K562 (cell line): ENCODE results near the gene TMEM89. TPM values are rescaled to one million over a fixed set of nuclear protein-coding genes. Genes with fewer than 3 reads are reported as not detected.
A peak's percentile ranks its signal among the peaks of the same experiment; 100 is the strongest.

Experiments used
- ATAC-seq: fragments of 200-7000 bp; cut with Tn5 transposase; 3 replicates; pipeline ENCODE4 v1.9.1; 2020; ENCODE audit warnings: moderate library complexity
- BruUV-seq: library from RNA; stranded (reverse); fragments of 400-500 nt; replicated peaks from 2 replicates; lab custom pipeline; 2021; lab: Mats Ljungman, UMichigan
- CTCF ChIA-PET: fragments of 300-600 bp; formaldehyde crosslinking; extraction: SDS; loops from one replicate; lab custom pipeline; 2021; ENCODE audit warnings: low intra/inter-chr PET ratio; lab: Yijun Ruan, JAX
- POLR2A ChIA-PET: fragments of 300-600, 350-650 bp; sonication (Branson Sonifier 250); formaldehyde crosslinking; extraction: SDS; loops from one replicate; lab custom pipeline; 2021; ENCODE audit warnings: antibody characterized with exemption, inconsistent platforms; lab: Yijun Ruan, JAX
- DNase-seq, 4 experiments: peaks; one replicate each; pipeline versions ENCODE4 v3.0.0 to v3.0.0-alpha.2; 2011 to 2018; ENCODE audit warnings: low spot score in 3 of 4, mixed read lengths in 3 of 4; ENCODE audit errors: extremely low read depth in 1 of 4
- FAIRE-seq: peaks from 2 replicates; lab custom pipeline; 2011; peaks lifted over from hg19 to GRCh38; lab: Jason Lieb, UNC
- H2AFZ ChIP-seq: 2 replicates; pipeline ENCODE4 v1.6.0; 2011; ENCODE audit warnings: low read depth, low read length, control low read depth, inconsistent platforms
- H3K27ac ChIP-seq: fragments of 200-600 bp; 3 replicates; pipeline ENCODE4 v1.8.0; 2011; ENCODE audit warnings: low read depth, mild to moderate bottlenecking, control low read depth, inconsistent platforms, low read length, moderate library complexity, mixed read lengths; ENCODE audit errors: extremely low read depth
- H3K27me3 ChIP-seq, 2 experiments: fragments of 300-600 bp in 1 of 2; 2 replicates in 1 of 2; 3 replicates in 1 of 2; pipeline versions ENCODE4 v1.6.0 to v1.8.0; 2011; ENCODE audit warnings: inconsistent platforms in 2 of 2, low read length in 2 of 2, mild to moderate bottlenecking in 1 of 2, mixed read lengths in 1 of 2, moderate library complexity in 1 of 2; ENCODE audit not compliant: control insufficient read depth in 2 of 2, insufficient read depth in 2 of 2
- H3K36me3 ChIP-seq: fragments of 300-600 bp; 3 replicates; pipeline ENCODE4 v1.8.0; 2011; ENCODE audit warnings: mild to moderate bottlenecking, low read length, inconsistent platforms; ENCODE audit not compliant: control insufficient read depth, insufficient read depth
- H3K4me1 ChIP-seq, 2 experiments: fragments of 200-600 bp in 1 of 2; replicated peaks in 1 of 2; 2 replicates in 1 of 2; 3 replicates in 1 of 2; pipeline versions ENCODE4 v1.5.1 to v1.8.0; 2011; ENCODE audit warnings: inconsistent platforms in 2 of 2, low read length in 2 of 2, mild to moderate bottlenecking in 1 of 2, mixed read lengths in 1 of 2, moderate library complexity in 1 of 2; ENCODE audit not compliant: control insufficient read depth in 2 of 2, insufficient read depth in 2 of 2
- H3K4me2 ChIP-seq: 2 replicates; pipeline ENCODE4 v1.6.1; 2011; ENCODE audit warnings: low read length, control low read depth, inconsistent platforms, mixed read lengths; ENCODE audit not compliant: insufficient read depth
- H3K4me3 ChIP-seq: fragments of 200-600 bp; sonication (generic), shearing (Covaris generic); 2 replicates; pipeline ENCODE4 v1.5.1; 2016; ENCODE audit warnings: control low read depth, inconsistent platforms
- H3K79me2 ChIP-seq: fragments of 200-600 bp; 3 replicates; pipeline ENCODE4 v1.8.0; 2011; ENCODE audit warnings: low read length, inconsistent platforms; ENCODE audit not compliant: control insufficient read depth, insufficient read depth
- H3K9ac ChIP-seq, 2 experiments: 2 replicates each; pipeline versions ENCODE4 v1.6.0 to v1.6.1; 2011; ENCODE audit warnings: low read depth in 2 of 2, low read length in 2 of 2, control low read depth in 1 of 2, inconsistent platforms in 1 of 2, mild to moderate bottlenecking in 1 of 2, mixed read lengths in 1 of 2; ENCODE audit not compliant: insufficient read depth in 1 of 2
- H3K9me1 ChIP-seq: one replicate; pipeline ENCODE4 v1.6.0; 2011; ENCODE audit warnings: inconsistent platforms, mild to moderate bottlenecking, low read length, moderate library complexity; ENCODE audit not compliant: control insufficient read depth, insufficient read depth
- H3K9me3 ChIP-seq: replicated peaks from 2 replicates; pipeline ENCODE4 v1.5.1; 2011; ENCODE audit warnings: low read depth, low read length, inconsistent platforms; ENCODE audit not compliant: control insufficient read depth, insufficient read depth
- H4K20me1 ChIP-seq: replicated peaks from 2 replicates; pipeline ENCODE4 v1.6.1; 2011; ENCODE audit warnings: low read length, inconsistent platforms, mixed read lengths; ENCODE audit not compliant: control insufficient read depth, insufficient read depth
- CBFB ChIP-seq: sonication (generic); formaldehyde crosslinking; IDR thresholded peaks from 2 replicates; pipeline ENCODE4 v1.4.0; 2020; ENCODE audit warnings: mild to moderate bottlenecking, missing genetic modification reagents
- CHAMP1 ChIP-seq: fragments of 450-650 bp; IDR thresholded peaks from 2 replicates; pipeline ENCODE4 v1.6.1; 2016; ENCODE audit warnings: mild to moderate bottlenecking
- SMAD1 ChIP-seq: fragments of 150-350 bp; IDR thresholded peaks from 2 replicates; pipeline ENCODE4 v1.6.1; 2014; ENCODE audit warnings: low read length, low read depth; ENCODE audit not compliant: partially characterized antibody
- WGBS: fragments of 100-300 bp; shearing (Covaris generic); methylation state at CpG from one replicate; pipeline ENCODE4 v1.1.6; 2016; ENCODE audit warnings: low coverage, mixed read lengths; ENCODE audit not compliant: insufficient coverage; ENCODE audit errors: missing lambda C conversion rate; 5-methylcytosine and 5-hydroxymethylcytosine counted together
- in situ Hi-C: fragments of 300-500 bp; cut with MboI; formaldehyde crosslinking; loops from 4 replicates; pipeline ENCODE4 v1.15.0; 2018; ENCODE audit warnings: inconsistent platforms, mixed read lengths
- intact Hi-C: fragments of 100-400 bp; cut with micrococcal nuclease; formaldehyde crosslinking; loops from 2 replicates; pipeline ENCODE4 v1.14.2; 2022
- polyA plus RNA-seq, 8 experiments: library from polyadenylated mRNA; depleted of rRNA in 4 of 8; stranded (reverse) in 5 of 8; unstranded in 3 of 8; fragments of >200 nt; fragmentation: Nextera tagmentation in 2 of 8; fragmentation: Illumina TruSeq in 1 of 8; extraction: Ambion mirVana in 2 of 8; extraction: Trizol in 1 of 8; gene quantifications; 2 replicates each; pipeline versions ENCODE4 v1.2.1 to v1.2.3, GENCODE V29; 2011 to 2014; ENCODE audit warnings: inconsistent platforms in 1 of 8, missing spikeins in 1 of 8
- total RNA-seq, 7 experiments: library from RNA; depleted of rRNA in 6 of 7; stranded (reverse); fragments of >200 nt in 6 of 7; fragmentation: Illumina TruSeq in 2 of 7; extraction: Trizol in 2 of 7; gene quantifications; 2 replicates each; pipeline versions ENCODE4 v1.2.1 to v1.2.3, GENCODE V29; 2011 to 2021; ENCODE audit warnings: low replicate concordance in 1 of 7
- TF ChIP-seq, protein P1 (sequence below): sonication (generic); formaldehyde crosslinking; IDR thresholded peaks from 2 replicates; pipeline ENCODE4 v1.8.0; 2022; ENCODE audit warnings: mild to moderate bottlenecking, missing genetic modification reagents

The TMEM89 gene
- total and polyA plus RNA-seq, 9 of the 15 experiments (the other 6 are each of a cell fraction or from before 2014, with no cell fraction given) = not detected

- ATAC-seq = no peak
- H3K27me3 ChIP-seq = peaks cover 0 to 15% of the 10 kb centered on the region in 2 experiments; a peak in 3 of 5 replicates
- no peaks in the 10 kb centered on the region for H3K9me1 ChIP-seq
- no peak overlapping the region for H3K27ac ChIP-seq
- H3K4me3 ChIP-seq = no peak overlapping the region
- H3K79me2 ChIP-seq = no peaks in the 10 kb centered on the region
- in situ Hi-C loops (no loop called here), intact Hi-C loops (no loop called here)
- DNase-seq = no peak
- BruUV-seq = no TSS peak
- H2AFZ ChIP-seq = no peak overlapping the region
- ChIA-PET POLR2A (interaction anchor here (0.6 kb wide), 1 partner anchor 14 kb away, joined by 3 read pairs; no protein-coding TSS in a partner anchor), CTCF (no interaction called here)
- peak overlapping the region in 1 of 2 experiments; percentile 43; a peak in 1 of 4 replicates for H3K9ac ChIP-seq
- no peaks in the 10 kb centered on the region for H3K9me3 ChIP-seq
- no peak for TF ChIP-seq CHAMP1
- no peak for FAIRE-seq
- no peak overlapping the region for H3K4me2 ChIP-seq
- H4K20me1 ChIP-seq = no peaks in the 10 kb centered on the region; the same call in 1 of the 2 replicates
- H3K4me1 ChIP-seq = peaks cover 0 to 4% of the 10 kb centered on the region in 2 experiments; a peak in 2 of 5 replicates
- no peaks in the 10 kb centered on the region for H3K36me3 ChIP-seq
- WGBS = 19% methylated on average over 7 of the region's 8 CpGs
Measured at GRCh38 chr3:48585411-48585810, 36.2 kb downstream of the TMEM89 start.

- DNase-seq (no peak), FAIRE-seq (no peak), ATAC-seq (no peak)
- intact Hi-C loops (no loop called here), in situ Hi-C loops (no loop called here)
- ChIA-PET CTCF (no interaction called here), POLR2A (interaction anchor here (0.6 kb wide), 1 partner anchor 14 kb away, joined by 3 read pairs; no protein-coding TSS in a partner anchor)
- no peak overlapping the region for H2AFZ ChIP-seq
- H3K9me1 ChIP-seq = no peaks in the 10 kb centered on the region
- peaks cover 0 to 4% of the 10 kb centered on the region in 2 experiments; a peak in 2 of 5 replicates for H3K4me1 ChIP-seq
- H3K27ac ChIP-seq = no peak overlapping the region
- H3K4me2 ChIP-seq = no peak overlapping the region
- H3K79me2 ChIP-seq = no peaks in the 10 kb centered on the region
- H3K4me3 ChIP-seq = no peak overlapping the region
- peaks cover 0 to 10% of the 10 kb centered on the region in 2 experiments; a peak in 2 of 5 replicates for H3K27me3 ChIP-seq
- H4K20me1 ChIP-seq = no peaks in the 10 kb centered on the region; the same call in 1 of the 2 replicates
- TF ChIP-seq, protein P1, sequence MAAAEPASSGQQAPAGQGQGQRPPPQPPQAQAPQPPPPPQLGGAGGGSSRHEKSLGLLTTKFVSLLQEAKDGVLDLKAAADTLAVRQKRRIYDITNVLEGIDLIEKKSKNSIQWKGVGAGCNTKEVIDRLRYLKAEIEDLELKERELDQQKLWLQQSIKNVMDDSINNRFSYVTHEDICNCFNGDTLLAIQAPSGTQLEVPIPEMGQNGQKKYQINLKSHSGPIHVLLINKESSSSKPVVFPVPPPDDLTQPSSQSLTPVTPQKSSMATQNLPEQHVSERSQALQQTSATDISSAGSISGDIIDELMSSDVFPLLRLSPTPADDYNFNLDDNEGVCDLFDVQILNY = no peak
- TF ChIP-seq CBFB (CRISPR knock-in tag) (no peak), SMAD1 (no peak)
- H3K9ac ChIP-seq = no peak overlapping the region; a peak in 1 of 4 replicates
- H3K36me3 ChIP-seq = no peaks in the 10 kb centered on the region
- H3K9me3 ChIP-seq = no peaks in the 10 kb centered on the region
- whole genome bisulfite sequencing = 0% methylated on average over 1 of the region's 9 CpGs
- BruUV-seq = no TSS peak
Measured at GRCh38 chr3:48584836-48585235, 36.7 kb downstream of the TMEM89 start.
